GM19468 (cell line): ENCODE measurements around the gene RINL.

Experiments
- ATAC-seq: cut with Tn5 transposase; IDR thresholded peaks from one replicate; pipeline ENCODE4 v1.9.1; 2021; ENCODE audit warnings: mild to moderate bottlenecking, moderate library complexity, moderate number of reproducible peaks; ENCODE audit not compliant: unreplicated experiment; ENCODE audit errors: extremely low read depth

Gene RINL

DNA sequence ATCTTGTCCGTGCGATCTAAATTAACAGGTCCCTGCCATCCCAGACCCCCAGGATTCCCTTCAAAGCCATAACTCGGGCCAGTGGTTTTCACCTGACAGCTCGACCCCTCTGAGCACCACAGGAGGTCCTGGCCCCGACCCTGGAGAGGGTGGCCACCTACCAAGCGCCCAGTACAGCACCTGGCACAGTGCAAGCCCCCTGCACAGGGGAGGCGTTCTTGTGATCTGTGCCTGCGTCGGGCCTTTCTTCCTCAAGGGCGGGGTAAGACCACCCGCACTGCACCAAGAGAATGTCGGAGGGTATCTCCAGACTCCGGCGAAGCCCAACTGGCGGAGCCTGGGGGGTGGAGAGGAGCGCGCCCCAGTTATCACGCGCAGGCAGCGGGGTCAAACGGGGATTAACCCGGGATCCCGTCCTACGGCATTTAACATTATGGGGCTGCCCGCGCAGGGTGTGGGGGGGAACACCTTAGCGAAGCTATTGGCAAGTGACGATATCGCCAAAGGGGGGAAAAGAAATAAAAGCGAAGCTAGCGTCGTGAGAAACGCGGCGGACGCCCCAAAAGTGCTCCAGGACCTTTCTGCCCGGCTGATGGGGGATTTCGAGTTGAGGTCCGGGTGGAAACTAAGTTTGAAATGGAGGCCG is 27.0 kb downstream of the RINL start:
- no peak for ATAC-seq

- peak; percentile 70 for ATAC-seq
Measured at GRCh38 chr19:38850436-38850975, 27.6 kb downstream of the RINL start.

GRCh38 chr19:38849860-38850435 is 28.1 kb downstream of the RINL start, which contains the start of gene HNRNPL:
Gene HNRNPL, minus strand, starts transcription at chr19:38849986. Its CDS starts 20 bp downstream, at chr19:38849966.
- ATAC-seq: peak; percentile 56

DNA sequence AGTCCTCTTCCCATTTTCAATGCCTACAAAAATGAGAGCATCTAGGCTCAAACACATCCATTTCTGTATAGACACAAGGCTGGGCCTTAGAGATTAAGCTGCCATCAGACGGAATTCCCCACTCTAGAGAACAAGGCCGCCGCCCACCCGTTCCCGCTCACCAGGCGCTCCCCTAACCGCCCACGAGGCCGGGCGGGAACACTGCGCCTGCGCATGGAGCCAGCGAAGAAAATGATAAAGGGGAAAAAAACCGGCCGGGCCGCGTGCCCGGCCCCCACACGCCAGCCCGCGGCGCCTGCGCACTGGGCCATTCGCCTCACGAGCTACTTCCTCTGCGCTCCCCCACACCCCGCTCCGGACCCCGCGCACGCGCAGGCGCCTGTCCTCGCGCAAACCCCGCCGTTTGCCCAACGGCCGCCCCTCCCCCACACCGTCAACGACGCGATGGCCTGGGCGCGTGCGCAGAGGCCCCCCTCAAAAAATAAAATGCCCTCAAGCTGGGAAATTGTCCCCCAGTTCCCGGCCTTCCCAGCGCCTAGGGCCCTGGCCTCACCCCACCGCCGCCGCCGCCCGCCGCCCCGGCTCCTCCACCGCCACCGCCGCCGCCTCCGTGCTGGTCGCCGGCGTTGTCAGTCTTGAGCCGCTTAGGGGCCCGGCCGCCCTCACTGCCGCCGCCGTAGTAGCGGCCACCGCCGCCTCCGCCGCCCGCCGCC is 28.8 kb downstream of the RINL start:
- no peak for ATAC-seq

- ATAC-seq: no peak
Measured at GRCh38 chr19:38848299-38849146, 29.6 kb downstream of the RINL start.

- ATAC-seq: no peak
Measured at GRCh38 chr19:38846097-38846496, 32.0 kb downstream of the RINL start.

GRCh38 chr19:38845374-38846024 is 32.6 kb downstream of the RINL start:
- no peak for ATAC-seq

- ATAC-seq: no peak
Measured at GRCh38 chr19:38844093-38844686, 33.9 kb downstream of the RINL start.

- no peak for ATAC-seq
Measured at GRCh38 chr19:38843175-38843758, 34.8 kb downstream of the RINL start.

GRCh38 chr19:38842439-38843174 is 35.5 kb downstream of the RINL start:
- no peak for ATAC-seq

- ATAC-seq: no peak
Measured at GRCh38 chr19:38841787-38842438, 36.2 kb downstream of the RINL start.

GRCh38 chr19:38841180-38841766 is 36.8 kb downstream of the RINL start:
- no peak for ATAC-seq

- ATAC-seq: no peak
Measured at GRCh38 chr19:38840583-38840968, 37.5 kb downstream of the RINL start.

DNA sequence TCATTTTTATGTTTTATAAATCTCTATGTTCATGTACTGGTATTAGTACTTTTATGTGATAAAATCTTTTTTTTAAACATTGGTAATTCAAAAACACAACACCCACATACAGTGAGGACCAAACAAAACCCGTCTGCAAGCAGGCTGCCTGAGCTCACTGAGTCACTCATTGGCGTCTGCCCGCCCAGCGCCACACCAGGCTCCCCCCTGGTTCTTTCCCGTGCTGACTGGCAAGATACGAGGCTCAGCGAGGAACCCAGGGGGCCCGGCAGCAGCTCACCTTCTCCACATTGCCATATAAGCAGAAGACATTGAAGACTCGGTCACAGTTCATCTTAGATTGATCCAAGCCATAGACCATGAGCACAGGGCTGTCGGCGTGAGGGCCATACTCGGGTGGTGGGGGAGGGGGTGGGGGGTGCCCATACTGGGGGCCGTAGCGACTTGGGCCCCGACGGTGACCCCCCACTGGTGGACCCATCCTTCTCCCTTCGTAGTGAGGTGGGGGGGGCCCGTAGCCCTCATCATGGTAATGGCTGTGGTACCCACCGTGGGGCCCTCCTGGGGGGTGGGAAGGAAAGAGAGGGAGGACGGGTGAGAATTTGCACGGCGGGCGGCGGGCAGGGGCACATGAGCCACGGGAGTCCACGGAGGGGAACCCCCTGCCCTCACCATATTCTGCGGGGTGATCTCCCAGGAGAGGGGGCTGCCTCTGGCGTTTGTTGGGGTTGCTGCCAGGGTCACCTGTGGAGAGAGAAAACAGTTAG is 38.1 kb downstream of the RINL start:
- no peak for ATAC-seq

DNA sequence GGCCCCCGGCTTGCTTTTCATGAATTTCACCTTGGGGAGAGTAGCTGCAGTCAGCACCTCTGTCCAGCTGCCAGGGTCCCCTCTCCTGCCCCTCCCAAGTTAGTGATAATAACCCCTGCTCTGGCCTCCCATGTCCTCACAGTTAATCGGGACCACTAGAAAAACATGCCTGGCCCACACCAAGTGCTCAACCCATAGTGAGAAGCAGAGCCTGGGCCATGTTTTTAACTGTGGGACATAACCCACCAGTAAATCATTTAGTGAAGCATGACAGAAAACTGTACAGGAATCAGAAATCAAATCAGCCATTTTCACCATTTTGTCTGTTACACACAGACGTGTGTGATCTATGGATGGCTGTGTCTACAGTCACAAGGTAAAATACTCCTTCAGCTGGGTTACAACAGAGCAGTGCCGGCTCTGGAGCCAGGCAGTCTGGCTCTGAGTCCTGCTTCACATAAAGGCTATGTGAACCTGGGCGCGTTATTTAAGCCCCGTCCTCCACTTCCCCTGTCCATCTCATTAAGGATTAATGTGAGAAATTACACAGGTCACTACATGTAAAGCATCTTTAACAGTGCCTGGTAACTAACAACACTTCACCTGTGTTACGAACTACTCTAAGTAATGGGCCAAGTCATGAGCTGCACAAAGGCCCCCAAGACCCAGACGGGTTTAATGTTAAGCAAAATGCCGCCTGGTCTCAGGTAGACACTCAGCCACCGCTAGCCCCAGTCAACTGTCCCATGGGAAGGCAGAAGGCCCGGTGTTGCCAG is 38.9 kb downstream of the RINL start:
- no peak for ATAC-seq
